ENCODE results near the gene OBI1.

Gene OBI1

GRCh38 chr13:78596399-78596735 is 62.6 kb downstream of the OBI1 start (continued):
- TF ChIP-seq MZF1 (tag by site-specific recombination; IDR thresholded peaks at IDR 0.05; ENCODE audit: borderline replicate concordance) (no peak), IKZF3 (tag by site-specific recombination; IDR thresholded peaks at IDR 0.05) (no peak), EGR2 (tag by site-specific recombination; IDR thresholded peaks at IDR 0.05; ENCODE audit: low read depth) (no peak), ZBTB48 (tag by site-specific recombination; IDR thresholded peaks at IDR 0.05) (no peak)

- POLR2A ChIA-PET = no interaction called here
- Histone ChIP-seq H3K9me3 (ENCODE audit: control insufficient read depth, insufficient read depth, low read depth, low read length) (no peaks in the 10 kb centered on the region), H3K36me3 (ENCODE audit: control insufficient read depth in 2 of 2, insufficient read depth in 1 of 2, low read length in 2 of 2) (peaks cover 0 to 12% of the 10 kb centered on the region in 2 experiments; a peak in 1 of 3 replicates), H3K4me3 (ENCODE audit: low read depth, low read length) (peak overlapping the region; percentile 16), H3K27ac (ENCODE audit: extremely low read depth, low read depth, low read length) (no peak overlapping the region), H3K4me1 (ENCODE audit: control insufficient read depth, insufficient read depth, low read length) (no peaks in the 10 kb centered on the region)
- TF ChIP-seq ZNF114 (tag by site-specific recombination; IDR thresholded peaks at IDR 0.05) = no peak
- no peak for TF ChIP-seq SP3 (tag by site-specific recombination; IDR thresholded peaks at IDR 0.05)
- TF ChIP-seq ZNF280D (tag by site-specific recombination; IDR thresholded peaks at IDR 0.05) = no peak
- CTCF ChIA-PET = interaction anchor here (0.6 to 1.8 kb wide), 2 partner anchors 9 to 946 kb away, joined by 4 to 5 read pairs; no protein-coding TSS in a partner anchor
These were observed 63.2 kb downstream of the OBI1 start for GRCh38 chr13:78595495-78596398.

- Histone ChIP-seq H3K4me1 (ENCODE audit: control insufficient read depth, insufficient read depth, low read length) (no peaks in the 10 kb centered on the region), H3K36me3 (ENCODE audit: control insufficient read depth in 2 of 2, insufficient read depth in 1 of 2, low read length in 2 of 2) (peaks cover 0 to 1% of the 10 kb centered on the region in 2 experiments; a peak in 1 of 3 replicates), H3K4me3 (ENCODE audit: low read depth, low read length) (no peak overlapping the region), H3K27ac (ENCODE audit: extremely low read depth, low read depth, low read length) (no peak overlapping the region), H3K9me3 (ENCODE audit: control insufficient read depth, insufficient read depth, low read depth, low read length) (no peaks in the 10 kb centered on the region)
- POLR2A ChIA-PET = no interaction called here
- CTCF ChIA-PET = no interaction called here
- TF ChIP-seq ZNF501 (tag by site-specific recombination; IDR thresholded peaks at IDR 0.05) (0 out of 2 replicates have a peak, but pooled peaks have one; percentile 2), ZBTB21 (tag by site-specific recombination; IDR thresholded peaks at IDR 0.05) (no peak)
These were observed 64.4 kb downstream of the OBI1 start for GRCh38 chr13:78594456-78594975.

- POLR2A ChIA-PET = no interaction called here
- 0 out of 2 replicates have a peak, but pooled peaks have one; percentile 12 for TF ChIP-seq PRDM1 (tag by site-specific recombination; IDR thresholded peaks at IDR 0.05)
- TF ChIP-seq, protein P1, sequence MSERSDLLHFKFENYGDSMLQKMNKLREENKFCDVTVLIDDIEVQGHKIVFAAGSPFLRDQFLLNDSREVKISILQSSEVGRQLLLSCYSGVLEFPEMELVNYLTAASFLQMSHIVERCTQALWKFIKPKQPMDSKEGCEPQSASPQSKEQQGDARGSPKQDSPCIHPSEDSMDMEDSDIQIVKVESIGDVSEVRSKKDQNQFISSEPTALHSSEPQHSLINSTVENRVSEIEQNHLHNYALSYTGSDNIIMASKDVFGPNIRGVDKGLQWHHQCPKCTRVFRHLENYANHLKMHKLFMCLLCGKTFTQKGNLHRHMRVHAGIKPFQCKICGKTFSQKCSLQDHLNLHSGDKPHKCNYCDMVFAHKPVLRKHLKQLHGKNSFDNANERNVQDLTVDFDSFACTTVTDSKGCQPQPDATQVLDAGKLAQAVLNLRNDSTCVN (tag by site-specific recombination; optimal IDR thresholded peaks at IDR 0.05) = peak; percentile 35
- peak; percentile 75 for TF ChIP-seq ZNF10 (tag by site-specific recombination; IDR thresholded peaks at IDR 0.05)
- peak; percentile 56; the same call in 1 of the 2 replicates for TF ChIP-seq TCF7L2 (IDR thresholded peaks at IDR 0.05; ENCODE audit: borderline replicate concordance, low read depth, low read length)
- peak; percentile 90 for TF ChIP-seq ZNF335 (tag by site-specific recombination; conservative IDR thresholded peaks at IDR 0.05)
- no peak for TF ChIP-seq ZNF768 (tag by site-specific recombination; IDR thresholded peaks at IDR 0.05)
- TF ChIP-seq ZNF555 (tag by site-specific recombination; conservative IDR thresholded peaks at IDR 0.05) = no peak
- TF ChIP-seq ZNF473 (tag by site-specific recombination; IDR thresholded peaks at IDR 0.05) = no peak
- TF ChIP-seq ZNF501 (tag by site-specific recombination; IDR thresholded peaks at IDR 0.05) = peak; percentile 56; the same call in 1 of the 2 replicates
- TF ChIP-seq ZBTB17 (tag by site-specific recombination; IDR thresholded peaks at IDR 0.05) = 0 out of 2 replicates have a peak, but pooled peaks have one; percentile 15
- peak; percentile 49; the same call in 1 of the 2 replicates for TF ChIP-seq ZBTB48 (tag by site-specific recombination; IDR thresholded peaks at IDR 0.05)
These were observed 65.1 kb downstream of the OBI1 start for GRCh38 chr13:78593652-78594455.

More at GRCh38 chr13:78593652-78594455, 65.1 kb downstream of the OBI1 start:
- H3K9me3 ChIP-seq (ENCODE audit: control insufficient read depth, insufficient read depth, low read depth, low read length) = no peaks in the 10 kb centered on the region
- no peaks in the 10 kb centered on the region for H3K36me3 ChIP-seq (ENCODE audit: control insufficient read depth in 2 of 2, insufficient read depth in 1 of 2, low read length in 2 of 2)
- no peaks in the 10 kb centered on the region for H3K4me1 ChIP-seq (ENCODE audit: control insufficient read depth, insufficient read depth, low read length)
- CTCF ChIA-PET = no interaction called here
- peak overlapping the region; percentile 7; the same call in 1 of the 2 replicates for H3K4me3 ChIP-seq (ENCODE audit: low read depth, low read length)
- H3K27ac ChIP-seq (ENCODE audit: extremely low read depth, low read depth, low read length) = no peak overlapping the region
